Adrenal gland (tissue), 12 donors: ENCODE measurements around the gene PRELID1. TPM values are rescaled to one million over a fixed set of nuclear protein-coding genes. Genes with fewer than 3 reads are reported as not detected.

Experiments used
- DNase-seq, 7 donors: peaks; one replicate each; pipeline ENCODE4 v3.0.0-alpha.2; 2019 to 2020
- H3K27ac ChIP-seq, 5 donors: fragments of 200-600 bp; sonication (generic) in 4 of 5; 1 replicate in 3 of 5; 2 replicates in 2 of 5; pipeline versions ENCODE4 v1.5.1 to v1.8.0; 2016 to 2020; ENCODE audit warnings: mild to moderate bottlenecking in 1 of 5
- H3K27me3 ChIP-seq: fragments of 200-600 bp; 2 replicates; pipeline ENCODE4 v1.8.0; 2021
- H3K36me3 ChIP-seq, 2 donors: fragments of 200-600 bp; replicated peaks in 1 of 2; 1 replicate in 1 of 2; 2 replicates in 1 of 2; pipeline versions ENCODE4 v1.5.1 to v1.8.0; 2018 to 2022
- H3K4me1 ChIP-seq, 2 donors: fragments of 200-600 bp; replicated peaks in 1 of 2; 1 replicate in 1 of 2; 2 replicates in 1 of 2; pipeline versions ENCODE4 v1.5.1 to v1.8.0; 2018 to 2021
- H3K4me3 ChIP-seq, 4 donors: fragments of 200-600 bp; sonication (generic) in 3 of 4; one replicate each; pipeline ENCODE4 v1.5.1; 2016 to 2018
- H3K9me3 ChIP-seq, 3 donors: fragments of 200-600 bp; sonication (generic) in 1 of 3; replicated peaks in 1 of 3; 1 replicate in 2 of 3; 2 replicates in 1 of 3; pipeline versions ENCODE4 v1.5.1 to v1.8.0; 2016 to 2021
- CTCF ChIP-seq, 6 experiments: fragments of 450-650 bp in 4 of 6; fragments of 200-600 bp in 2 of 6; sonication (generic) in 1 of 6; IDR thresholded peaks; 1 replicate in 5 of 6; 2 replicates in 1 of 6; pipeline versions ENCODE4 v1.5.1 to v1.8.0; 2016 to 2021; ENCODE audit warnings: antibody characterized with exemption in 6 of 6, mild to moderate bottlenecking in 2 of 6, moderate library complexity in 1 of 6
- POLR2A ChIP-seq, 2 donors: fragments of 450-650 bp; IDR thresholded peaks; one replicate each; pipeline ENCODE4 v1.6.1; 2017; ENCODE audit warnings: antibody characterized with exemption in 2 of 2, mild to moderate bottlenecking in 2 of 2, moderate library complexity in 1 of 2
- WGBS, 4 donors: extraction: QIAGEN DNeasy Blood & Tissue Kit in 2 of 4; methylation state at CpG; one replicate each; pipeline versions ENCODE4 v1.1.5 to v1.1.7; 2013 to 2017; 5-methylcytosine and 5-hydroxymethylcytosine counted together
- intact Hi-C, 2 donors: fragments of 100-400 bp; cut with DNase I; formaldehyde crosslinking; loops; one replicate each; pipeline versions ENCODE4 v1.14.1 to v1.15.0; 2022 to 2023
- polyA plus RNA-seq, 3 donors: library from polyadenylated mRNA; stranded (reverse); fragments of 200-250 nt in 2 of 3; fragments of 350-450 nt in 1 of 3; fragmentation: Illumina TruSeq in 1 of 3; extraction: RNeasy Lipid Tissue Mini Kit (QIAGEN cat#74804) in 1 of 3; gene quantifications; one replicate each; pipeline ENCODE4 v1.2.3, GENCODE V29; 2013 to 2014
- total RNA-seq, 9 donors: library from RNA; depleted of rRNA in 4 of 9; stranded (reverse); fragments of >200 nt in 4 of 9; fragments of 120-200 nt in 1 of 9; fragmentation: NEBNext Ultra II Directional in 1 of 9; extraction: Animal tissue kit (Norgen Biotek cat#: 25700) in 1 of 9; gene quantifications; one replicate each; pipeline versions ENCODE4 v1.1.0 to v1.2.4, GENCODE V29; 2013 to 2023
- donor health status: healthy with polysubstance abuse.
- donor health status: Bipolar disorder and iron deficiency.
- donor health status: DM: yes; HTN: yes; CAD: no.
- donor health status: DM: no; HTN: no; CAD: no.
- donor health status: DM: no; HTN: no; CAD: no.
- donor health status: DM: yes; HTN: yes; CAD: no.

The PRELID1 gene
- total and polyA plus RNA-seq, 12 donors = 52.3 to 217 (median 122) TPM

GRCh38 chr5:177308740-177309139 is 5.1 kb downstream of the PRELID1 start:
- H3K4me1 ChIP-seq = peaks cover 23 to 31% of the 10 kb centered on the region in 2 donors
- H3K27ac ChIP-seq = no peak overlapping the region
- TF ChIP-seq CTCF (IDR thresholded peaks at IDR 0.05) (no peak), POLR2A (IDR thresholded peaks at IDR 0.05) (no peak)
- WGBS, 4 donors = 81 to 86% (median 83%) methylated on average over 11 of the region's 11 CpGs
- H3K4me3 ChIP-seq = no peak overlapping the region
- peak in 1 of 7 donors; percentile 15 for DNase-seq
- H3K9me3 ChIP-seq = no peaks in the 10 kb centered on the region
- no peaks in the 10 kb centered on the region for H3K27me3 ChIP-seq
- intact Hi-C loops = loop anchor here in 1 of 2 donors (10.0 kb wide), 1 partner anchor 174 kb away; the partner anchor contains the start of gene NSD1
- H3K36me3 ChIP-seq = peaks cover 0 to 23% of the 10 kb centered on the region in 2 donors

- Histone ChIP-seq H3K27ac (no peak overlapping the region), H3K9me3 (no peaks in the 10 kb centered on the region), H3K4me1 (peaks cover 18 to 28% of the 10 kb centered on the region in 2 donors), H3K36me3 (peaks cover 0 to 23% of the 10 kb centered on the region in 2 donors), H3K27me3 (no peaks in the 10 kb centered on the region), H3K4me3 (no peak overlapping the region)
- peak in 5 of 7 donors; percentile 41 to 78 (median 50) for DNase-seq
- WGBS, 4 donors = 74 to 85% (median 81%) methylated on average over 9 to 10 of the region's 10 CpGs; no CpG with 5 or more reads in 1 of the 4 donors
- intact Hi-C loops = loop anchor here (10.0 kb wide), 3 partner anchors 75 to 175 kb away; partner anchors contain the start of genes NSD1 (in 1 of the 2) and SLC34A1 (in 1 of the 2)
- no peak for TF ChIP-seq POLR2A (IDR thresholded peaks at IDR 0.05)
- TF ChIP-seq CTCF (IDR thresholded peaks at IDR 0.05) = peak; percentile 34 to 69 (median 54)
Measured at GRCh38 chr5:177309351-177310191, 6.0 kb downstream of the PRELID1 start.

GRCh38 chr5:177310332-177310731 is 6.7 kb downstream of the PRELID1 start:
- no peaks in the 10 kb centered on the region for H3K27me3 ChIP-seq

GRCh38 chr5:177310757-177311391 is 7.3 kb downstream of the PRELID1 start:
- Histone ChIP-seq H3K27me3 (no peaks in the 10 kb centered on the region), H3K36me3 (peaks cover 0 to 15% of the 10 kb centered on the region in 2 donors), H3K9me3 (no peaks in the 10 kb centered on the region), H3K4me1 (peaks cover 12 to 19% of the 10 kb centered on the region in 2 donors), H3K4me3 (peak overlapping the region in 2 of 4 donors; percentile 16 to 60), H3K27ac (peak overlapping the region in 1 of 5 donors; percentile 13)
- WGBS, 4 donors = 19 to 36% (median 27%) methylated on average over 14 to 20 of the region's 20 CpGs
- intact Hi-C loops = loop anchor here in 1 of 2 donors (10.0 kb wide), 2 partner anchors 74 to 144 kb away; partner anchors contain the start of gene SLC34A1
- no peak for DNase-seq
- TF ChIP-seq POLR2A (IDR thresholded peaks at IDR 0.05) (no peak), CTCF (IDR thresholded peaks at IDR 0.05) (no peak)

More at GRCh38 chr5:177310332-177310731, 6.7 kb downstream of the PRELID1 start:
- 80 to 94% (median 87%) methylated on average over 1 to 13 of the region's 13 CpGs for WGBS, 4 donors
- peaks cover 12 to 20% of the 10 kb centered on the region in 2 donors for H3K4me1 ChIP-seq
- no peak overlapping the region for H3K27ac ChIP-seq
- H3K4me3 ChIP-seq = no peak overlapping the region
- DNase-seq = no peak
- intact Hi-C loops = loop anchor here in 1 of 2 donors (10.0 kb wide), 2 partner anchors 74 to 144 kb away; partner anchors contain the start of gene SLC34A1
- peaks cover 0 to 21% of the 10 kb centered on the region in 2 donors for H3K36me3 ChIP-seq
- TF ChIP-seq POLR2A (IDR thresholded peaks at IDR 0.05) = no peak
- no peaks in the 10 kb centered on the region for H3K9me3 ChIP-seq
